Spleen (tissue), 7 donors: ENCODE measurements around the gene USP54.

Experiments used
- POLR2A ChIP-seq, 3 donors: fragments of 450-650 bp; IDR thresholded peaks; one replicate each; pipeline ENCODE4 v1.5.1; 2017; ENCODE audit warnings: antibody characterized with exemption in 3 of 3, mild to moderate bottlenecking in 1 of 3
- TF ChIP-seq, protein P1 (sequence below), 11 experiments: fragments of 200-600 bp in 7 of 11; fragments of 450-650 bp in 4 of 11; sonication (generic) in 4 of 11; IDR thresholded peaks in 8 of 11; conservative IDR thresholded peaks in 3 of 11; 1 replicate in 7 of 11; 2 replicates in 4 of 11; pipeline versions ENCODE4 v1.4.0 to v1.8.0; 2016 to 2021; ENCODE audit warnings: antibody characterized with exemption in 11 of 11, inconsistent platforms in 4 of 11, mild to moderate bottlenecking in 1 of 11
- donor health status: DM: no; HTN: no; CAD: no; lungs with moderate emphysema.
- donor health status: DM: no; HTN: no; CAD: no.
- donor health status: DM: no; HTN: no; CAD: no.

GRCh38 chr10:73628405-73628804 lies 37.3 kb upstream of the USP54 start:
- TF ChIP-seq, protein P1, sequence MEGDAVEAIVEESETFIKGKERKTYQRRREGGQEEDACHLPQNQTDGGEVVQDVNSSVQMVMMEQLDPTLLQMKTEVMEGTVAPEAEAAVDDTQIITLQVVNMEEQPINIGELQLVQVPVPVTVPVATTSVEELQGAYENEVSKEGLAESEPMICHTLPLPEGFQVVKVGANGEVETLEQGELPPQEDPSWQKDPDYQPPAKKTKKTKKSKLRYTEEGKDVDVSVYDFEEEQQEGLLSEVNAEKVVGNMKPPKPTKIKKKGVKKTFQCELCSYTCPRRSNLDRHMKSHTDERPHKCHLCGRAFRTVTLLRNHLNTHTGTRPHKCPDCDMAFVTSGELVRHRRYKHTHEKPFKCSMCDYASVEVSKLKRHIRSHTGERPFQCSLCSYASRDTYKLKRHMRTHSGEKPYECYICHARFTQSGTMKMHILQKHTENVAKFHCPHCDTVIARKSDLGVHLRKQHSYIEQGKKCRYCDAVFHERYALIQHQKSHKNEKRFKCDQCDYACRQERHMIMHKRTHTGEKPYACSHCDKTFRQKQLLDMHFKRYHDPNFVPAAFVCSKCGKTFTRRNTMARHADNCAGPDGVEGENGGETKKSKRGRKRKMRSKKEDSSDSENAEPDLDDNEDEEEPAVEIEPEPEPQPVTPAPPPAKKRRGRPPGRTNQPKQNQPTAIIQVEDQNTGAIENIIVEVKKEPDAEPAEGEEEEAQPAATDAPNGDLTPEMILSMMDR (IDR thresholded peaks at IDR 0.05 in 8 of 11, conservative IDR thresholded peaks at IDR 0.05 in 3 of 11): no peak
- TF ChIP-seq POLR2A (IDR thresholded peaks at IDR 0.05): no peak
